HEK293 (cell line): ENCODE data around the gene ERP44.

Experiments used
- CTCF ChIA-PET: fragments of 350-600 bp; formaldehyde crosslinking; extraction: SDS; loops from one replicate; lab custom pipeline; 2021; ENCODE audit warnings: antibody characterized with exemption; lab: Yijun Ruan, JAX
- POLR2A ChIA-PET: fragments of 300-600 bp; formaldehyde crosslinking; extraction: SDS; loops from one replicate; lab custom pipeline; 2020; ENCODE audit warnings: antibody characterized with exemption, inconsistent platforms; lab: Yijun Ruan, JAX
- H3K27ac ChIP-seq: fragments of 200-500 bp; sonication (Bioruptor generic); 2 replicates; pipeline ENCODE4 v1.5.1; 2014; ENCODE audit warnings: low read depth, low read length, control low read depth, inconsistent platforms; ENCODE audit errors: extremely low read depth
- H3K36me3 ChIP-seq, 2 experiments: fragments of 200-500 bp in 1 of 2; sonication (Bioruptor generic) in 1 of 2; 1 replicate in 1 of 2; 2 replicates in 1 of 2; pipeline ENCODE4 v1.5.1; 2014 to 2017; ENCODE audit warnings: inconsistent platforms in 2 of 2, low read length in 2 of 2; ENCODE audit not compliant: control insufficient read depth in 2 of 2, insufficient read depth in 1 of 2
- H3K4me1 ChIP-seq: fragments of 200-500 bp; sonication (Bioruptor generic); 2 replicates; pipeline ENCODE4 v1.5.1; 2014; ENCODE audit warnings: mild to moderate bottlenecking, low read length, inconsistent platforms; ENCODE audit not compliant: control insufficient read depth, insufficient read depth
- H3K4me3 ChIP-seq: 2 replicates; pipeline ENCODE4 v1.5.1; 2011; ENCODE audit warnings: low read depth, mild to moderate bottlenecking, control low read depth, low read length, moderate library complexity
- H3K9me3 ChIP-seq: fragments of 200-500 bp; sonication (Bioruptor generic); 2 replicates; pipeline ENCODE4 v1.5.1; 2014; ENCODE audit warnings: low read depth, low read length, inconsistent platforms; ENCODE audit not compliant: control insufficient read depth, insufficient read depth
- GLI2 ChIP-seq: fragments of 450-650 bp; formaldehyde crosslinking; IDR thresholded peaks from 2 replicates; pipeline ENCODE4; 2017; ENCODE audit warnings: missing biosample characterization, missing genetic modification characterization, low read depth, borderline replicate concordance
- GLI4 ChIP-seq: fragments of 450-650 bp; formaldehyde crosslinking; IDR thresholded peaks from 2 replicates; pipeline ENCODE4 v1.5.1; 2016; ENCODE audit warnings: missing biosample characterization, missing genetic modification characterization
- HOXC10 ChIP-seq: sonication (generic); formaldehyde crosslinking; IDR thresholded peaks from 2 replicates; pipeline ENCODE4 v1.8.1; 2023; ENCODE audit warnings: mild to moderate bottlenecking, missing genetic modification reagents
- KLF10 ChIP-seq: fragments of 450-650 bp; IDR thresholded peaks from 2 replicates; pipeline ENCODE4 v1.5.1; 2018; ENCODE audit warnings: missing biosample characterization, mild to moderate bottlenecking, missing genetic modification characterization
- ZNF133 ChIP-seq: fragments of 450-650 bp; formaldehyde crosslinking; IDR thresholded peaks from 2 replicates; pipeline ENCODE4 v1.5.1; 2016; ENCODE audit warnings: missing biosample characterization, missing genetic modification characterization
- ZNF174 ChIP-seq: fragments of 450-650 bp; formaldehyde crosslinking; IDR thresholded peaks from 2 replicates; pipeline ENCODE4 v1.5.0; 2017; ENCODE audit warnings: missing biosample characterization, mild to moderate bottlenecking, missing genetic modification characterization
- ZNF184 ChIP-seq: fragments of 450-650 bp; IDR thresholded peaks from 2 replicates; pipeline ENCODE4 v1.5.1; 2018; ENCODE audit warnings: missing biosample characterization, mild to moderate bottlenecking, missing genetic modification characterization
- ZNF280D ChIP-seq: fragments of 450-650 bp; formaldehyde crosslinking; IDR thresholded peaks from 2 replicates; pipeline ENCODE4 v1.5.1; 2016; ENCODE audit warnings: missing biosample characterization, missing genetic modification characterization
- ZNF302 ChIP-seq: fragments of 450-650 bp; formaldehyde crosslinking; IDR thresholded peaks from 2 replicates; pipeline ENCODE4 v1.5.1; 2016; ENCODE audit warnings: missing biosample characterization, missing genetic modification characterization, low read depth
- ZNF335 ChIP-seq: fragments of 450-650 bp; formaldehyde crosslinking; conservative IDR thresholded peaks from 2 replicates; pipeline ENCODE4 v1.5.1; 2016; ENCODE audit warnings: missing biosample characterization, missing genetic modification characterization
- ZNF354C ChIP-seq: fragments of 450-650 bp; formaldehyde crosslinking; IDR thresholded peaks from 2 replicates; pipeline ENCODE4 v1.5.1; 2016; ENCODE audit warnings: missing biosample characterization, missing genetic modification characterization, low read depth, borderline replicate concordance
- ZNF366 ChIP-seq: fragments of 450-650 bp; formaldehyde crosslinking; conservative IDR thresholded peaks from 2 replicates; pipeline ENCODE4 v1.5.1; 2016; ENCODE audit warnings: missing biosample characterization, missing genetic modification characterization
- ZNF394 ChIP-seq: fragments of 450-650 bp; formaldehyde crosslinking; IDR thresholded peaks from 2 replicates; pipeline ENCODE4 v1.5.1; 2016; ENCODE audit warnings: missing biosample characterization, missing genetic modification characterization, mild to moderate bottlenecking, moderate library complexity, borderline replicate concordance
- ZNF529 ChIP-seq: fragments of 450-650 bp; formaldehyde crosslinking; IDR thresholded peaks from 2 replicates; pipeline ENCODE4 v1.5.1; 2017; ENCODE audit warnings: missing genetic modification characterization, missing biosample characterization; ENCODE audit not compliant: insufficient replicate concordance
- ZNF544 ChIP-seq: fragments of 450-650 bp; formaldehyde crosslinking; IDR thresholded peaks from 2 replicates; pipeline ENCODE4 v1.5.0; 2017; ENCODE audit warnings: missing biosample characterization, missing genetic modification characterization
- ZNF571 ChIP-seq: fragments of 450-650 bp; formaldehyde crosslinking; IDR thresholded peaks from 2 replicates; pipeline ENCODE4 v1.5.0; 2017; ENCODE audit warnings: missing biosample characterization, missing genetic modification characterization
- ZNF596 ChIP-seq: fragments of 450-650 bp; IDR thresholded peaks from 2 replicates; pipeline ENCODE4 v1.5.0; 2018; ENCODE audit warnings: missing biosample characterization, mild to moderate bottlenecking, missing genetic modification characterization, moderate library complexity
- ZNF623 ChIP-seq: fragments of 450-650 bp; formaldehyde crosslinking; IDR thresholded peaks from 2 replicates; pipeline ENCODE4 v1.5.1; 2016; ENCODE audit warnings: missing biosample characterization, missing genetic modification characterization
- ZNF654 ChIP-seq: fragments of 450-650 bp; formaldehyde crosslinking; IDR thresholded peaks from 2 replicates; pipeline ENCODE4 v1.5.1; 2016; ENCODE audit warnings: low read depth, missing biosample characterization, missing genetic modification characterization
- ZNF677 ChIP-seq: fragments of 450-650 bp; IDR thresholded peaks from 2 replicates; pipeline ENCODE4 v1.5.0; 2018; ENCODE audit warnings: missing biosample characterization, mild to moderate bottlenecking, missing genetic modification characterization, moderate library complexity
- TF ChIP-seq, protein P1 (sequence below): fragments of 450-650 bp; formaldehyde crosslinking; IDR thresholded peaks from 2 replicates; pipeline ENCODE4 v1.5.1; 2017; ENCODE audit warnings: missing biosample characterization, missing genetic modification characterization
- TF ChIP-seq, protein P2 (sequence below): fragments of 450-650 bp; formaldehyde crosslinking; IDR thresholded peaks from 2 replicates; pipeline ENCODE4 v1.5.1; 2017; ENCODE audit warnings: missing biosample characterization, mild to moderate bottlenecking, missing genetic modification characterization, moderate library complexity

ERP44 gene

GRCh38 chr9:99970481-99970880 lies 128.3 kb downstream of the ERP44 start:
- TF ChIP-seq ZNF571 (tag by site-specific recombination): no peak
- TF ChIP-seq ZNF366 (tag by site-specific recombination): no peak
- no peak for TF ChIP-seq ZNF544 (tag by site-specific recombination)
- no peak for TF ChIP-seq ZNF133
- no peak for TF ChIP-seq GLI4 (tag by site-specific recombination)
- TF ChIP-seq HOXC10 (CRISPR knock-in tag): no peak
- no peak for TF ChIP-seq KLF10 (tag by site-specific recombination)
- TF ChIP-seq ZNF184 (tag by site-specific recombination): no peak
- TF ChIP-seq ZNF354C (tag by site-specific recombination): no peak
- H3K4me3 ChIP-seq: no peak overlapping the region
- ChIA-PET CTCF (interaction anchor here (0.7 kb wide), 1 partner anchor 1244 kb away, joined by 4 read pairs; no protein-coding TSS in a partner anchor), POLR2A (no interaction called here)
- H3K36me3 ChIP-seq: peaks cover 0 to 36% of the 10 kb centered on the region in 2 experiments; a peak in 1 of 3 replicates
- no peaks in the 10 kb centered on the region for H3K9me3 ChIP-seq
- no peaks in the 10 kb centered on the region for H3K4me1 ChIP-seq
- no peak overlapping the region for H3K27ac ChIP-seq

DNA sequence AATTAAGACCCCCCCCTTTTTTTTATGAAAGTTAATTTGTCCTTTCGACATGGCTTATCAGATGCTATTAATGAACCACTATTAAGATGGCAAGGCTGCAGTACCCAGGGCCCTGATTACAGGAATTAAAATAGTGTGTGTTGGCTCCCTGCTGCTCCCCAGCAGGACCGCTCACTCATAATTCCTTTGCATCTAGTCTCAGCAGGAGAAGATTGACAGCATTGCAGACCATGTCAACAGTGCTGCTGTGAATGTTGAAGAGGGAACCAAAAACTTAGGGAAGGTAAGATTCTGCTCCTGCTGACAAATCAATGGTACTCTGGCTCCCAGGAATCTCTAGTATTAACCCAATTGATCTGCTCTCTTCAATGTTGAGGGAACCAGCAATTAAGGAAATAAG lies 131.3 kb downstream of the ERP44 start:
- H3K4me3 ChIP-seq: no peak overlapping the region
- ChIA-PET CTCF (no interaction called here), POLR2A (no interaction called here)
- H3K27ac ChIP-seq: no peak overlapping the region
- TF ChIP-seq ZNF677 (tag by site-specific recombination) (no peak), ZNF394 (tag by site-specific recombination) (no peak), ZNF335 (no peak), HOXC10 (CRISPR knock-in tag) (no peak), ZNF623 (no peak), ZNF654 (no peak), ZNF354C (tag by site-specific recombination) (no peak), ZNF529 (tag by site-specific recombination) (no peak), ZNF174 (tag by site-specific recombination) (no peak)
- TF ChIP-seq, protein P1, sequence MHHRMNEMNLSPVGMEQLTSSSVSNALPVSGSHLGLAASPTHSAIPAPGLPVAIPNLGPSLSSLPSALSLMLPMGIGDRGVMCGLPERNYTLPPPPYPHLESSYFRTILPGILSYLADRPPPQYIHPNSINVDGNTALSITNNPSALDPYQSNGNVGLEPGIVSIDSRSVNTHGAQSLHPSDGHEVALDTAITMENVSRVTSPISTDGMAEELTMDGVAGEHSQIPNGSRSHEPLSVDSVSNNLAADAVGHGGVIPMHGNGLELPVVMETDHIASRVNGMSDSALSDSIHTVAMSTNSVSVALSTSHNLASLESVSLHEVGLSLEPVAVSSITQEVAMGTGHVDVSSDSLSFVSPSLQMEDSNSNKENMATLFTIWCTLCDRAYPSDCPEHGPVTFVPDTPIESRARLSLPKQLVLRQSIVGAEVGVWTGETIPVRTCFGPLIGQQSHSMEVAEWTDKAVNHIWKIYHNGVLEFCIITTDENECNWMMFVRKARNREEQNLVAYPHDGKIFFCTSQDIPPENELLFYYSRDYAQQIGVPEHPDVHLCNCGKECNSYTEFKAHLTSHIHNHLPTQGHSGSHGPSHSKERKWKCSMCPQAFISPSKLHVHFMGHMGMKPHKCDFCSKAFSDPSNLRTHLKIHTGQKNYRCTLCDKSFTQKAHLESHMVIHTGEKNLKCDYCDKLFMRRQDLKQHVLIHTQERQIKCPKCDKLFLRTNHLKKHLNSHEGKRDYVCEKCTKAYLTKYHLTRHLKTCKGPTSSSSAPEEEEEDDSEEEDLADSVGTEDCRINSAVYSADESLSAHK (tag by site-specific recombination): no peak
- TF ChIP-seq, protein P2, sequence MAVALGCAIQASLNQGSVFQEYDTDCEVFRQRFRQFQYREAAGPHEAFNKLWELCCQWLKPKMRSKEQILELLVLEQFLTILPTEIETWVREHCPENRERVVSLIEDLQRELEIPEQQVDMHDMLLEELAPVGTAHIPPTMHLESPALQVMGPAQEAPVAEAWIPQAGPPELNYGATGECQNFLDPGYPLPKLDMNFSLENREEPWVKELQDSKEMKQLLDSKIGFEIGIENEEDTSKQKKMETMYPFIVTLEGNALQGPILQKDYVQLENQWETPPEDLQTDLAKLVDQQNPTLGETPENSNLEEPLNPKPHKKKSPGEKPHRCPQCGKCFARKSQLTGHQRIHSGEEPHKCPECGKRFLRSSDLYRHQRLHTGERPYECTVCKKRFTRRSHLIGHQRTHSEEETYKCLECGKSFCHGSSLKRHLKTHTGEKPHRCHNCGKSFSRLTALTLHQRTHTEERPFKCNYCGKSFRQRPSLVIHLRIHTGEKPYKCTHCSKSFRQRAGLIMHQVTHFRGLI (tag by site-specific recombination): no peak
- H3K9me3 ChIP-seq: no peaks in the 10 kb centered on the region
- H3K4me1 ChIP-seq: no peaks in the 10 kb centered on the region
- peaks cover 3 to 42% of the 10 kb centered on the region in 2 experiments; a peak in 1 of 3 replicates for H3K36me3 ChIP-seq

GRCh38 chr9:99966716-99967115 lies 132.1 kb downstream of the ERP44 start:
- ChIA-PET POLR2A (no interaction called here), CTCF (no interaction called here)
- Histone ChIP-seq H3K36me3 (peaks cover 3 to 40% of the 10 kb centered on the region in 2 experiments; a peak in 1 of 3 replicates), H3K4me3 (no peak overlapping the region), H3K27ac (no peak overlapping the region), H3K4me1 (no peaks in the 10 kb centered on the region), H3K9me3 (no peaks in the 10 kb centered on the region)
- no peak for TF ChIP-seq ZNF596 (tag by site-specific recombination)
- TF ChIP-seq ZNF302 (tag by site-specific recombination): no peak
- TF ChIP-seq ZNF280D (tag by site-specific recombination): no peak
- no peak for TF ChIP-seq GLI2
